Brain microvascular endothelial cell (primary cell): ENCODE data around the gene DPP10.
"Not testable (repeated sequence)": the region's sequence is repeated elsewhere in the genome, so short reads cannot be mapped to it uniquely, and the experiment has no call there.

Experiments used
- DNase-seq: peaks from one replicate; pipeline ENCODE4 v3.0.0-alpha.2; 2020
- H3K27ac ChIP-seq: fragments of 250-450 bp; sonication (Bioruptor Pico); 2 replicates; pipeline ENCODE4 v1.5.1; 2020; ENCODE audit warnings: mild to moderate bottlenecking, moderate library complexity
- H3K27me3 ChIP-seq: fragments of 250-450 bp; sonication (Bioruptor Pico); replicated peaks from 2 replicates; pipeline ENCODE4 v1.5.1; 2020; ENCODE audit warnings: mild to moderate bottlenecking
- H3K36me3 ChIP-seq: fragments of 250-450 bp; sonication (Bioruptor Pico); replicated peaks from 2 replicates; pipeline ENCODE4 v1.5.1; 2020; ENCODE audit warnings: mild to moderate bottlenecking
- H3K4me3 ChIP-seq: 2 replicates; pipeline ENCODE4 v1.5.1; 2011; ENCODE audit warnings: low read depth, mild to moderate bottlenecking, control low read depth, low read length, moderate library complexity
- in situ Hi-C: cut with HindIII; loops from 2 replicates; pipeline ENCODE4 v1.10.0; 2017; ENCODE audit warnings: low sequenced_read_pairs, low pct_ligation_motif_present
- TF ChIP-seq, protein P1 (sequence below): IDR thresholded peaks from 2 replicates; pipeline ENCODE4 v1.5.1; 2011; ENCODE audit warnings: low read depth, mild to moderate bottlenecking, moderate library complexity, low read length, control low read depth, inconsistent platforms; ENCODE audit errors: missing control alignments

DPP10 gene

DNA sequence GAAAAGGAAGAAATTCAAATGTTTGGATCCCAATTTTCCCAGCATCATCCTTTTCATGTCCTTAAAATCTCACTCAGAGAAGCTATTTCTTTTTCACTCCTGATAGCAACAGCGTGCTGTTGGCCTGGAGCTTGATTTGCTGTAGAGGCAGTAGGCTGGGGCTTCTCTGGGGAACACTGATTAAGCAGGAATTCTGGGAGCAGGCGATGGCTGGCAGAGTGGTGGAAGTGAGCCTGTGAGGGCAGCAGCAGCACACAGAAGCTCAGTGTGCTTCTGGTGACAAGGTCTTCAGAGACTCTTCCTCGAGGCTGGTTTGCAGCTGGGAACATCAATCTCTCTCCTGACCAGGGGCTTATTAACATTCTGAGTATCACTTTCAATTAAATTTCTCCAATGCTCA is 284.6 kb downstream of the DPP10 start:
- Histone ChIP-seq H3K4me3 (no peak overlapping the region), H3K36me3 (no peaks in the 10 kb centered on the region), H3K27me3 (no peaks in the 10 kb centered on the region), H3K27ac (no peak overlapping the region)
- in situ Hi-C loops, result no loop called here
- DNase-seq, result no peak
- TF ChIP-seq, protein P1, sequence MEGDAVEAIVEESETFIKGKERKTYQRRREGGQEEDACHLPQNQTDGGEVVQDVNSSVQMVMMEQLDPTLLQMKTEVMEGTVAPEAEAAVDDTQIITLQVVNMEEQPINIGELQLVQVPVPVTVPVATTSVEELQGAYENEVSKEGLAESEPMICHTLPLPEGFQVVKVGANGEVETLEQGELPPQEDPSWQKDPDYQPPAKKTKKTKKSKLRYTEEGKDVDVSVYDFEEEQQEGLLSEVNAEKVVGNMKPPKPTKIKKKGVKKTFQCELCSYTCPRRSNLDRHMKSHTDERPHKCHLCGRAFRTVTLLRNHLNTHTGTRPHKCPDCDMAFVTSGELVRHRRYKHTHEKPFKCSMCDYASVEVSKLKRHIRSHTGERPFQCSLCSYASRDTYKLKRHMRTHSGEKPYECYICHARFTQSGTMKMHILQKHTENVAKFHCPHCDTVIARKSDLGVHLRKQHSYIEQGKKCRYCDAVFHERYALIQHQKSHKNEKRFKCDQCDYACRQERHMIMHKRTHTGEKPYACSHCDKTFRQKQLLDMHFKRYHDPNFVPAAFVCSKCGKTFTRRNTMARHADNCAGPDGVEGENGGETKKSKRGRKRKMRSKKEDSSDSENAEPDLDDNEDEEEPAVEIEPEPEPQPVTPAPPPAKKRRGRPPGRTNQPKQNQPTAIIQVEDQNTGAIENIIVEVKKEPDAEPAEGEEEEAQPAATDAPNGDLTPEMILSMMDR, result no peak

DNA sequence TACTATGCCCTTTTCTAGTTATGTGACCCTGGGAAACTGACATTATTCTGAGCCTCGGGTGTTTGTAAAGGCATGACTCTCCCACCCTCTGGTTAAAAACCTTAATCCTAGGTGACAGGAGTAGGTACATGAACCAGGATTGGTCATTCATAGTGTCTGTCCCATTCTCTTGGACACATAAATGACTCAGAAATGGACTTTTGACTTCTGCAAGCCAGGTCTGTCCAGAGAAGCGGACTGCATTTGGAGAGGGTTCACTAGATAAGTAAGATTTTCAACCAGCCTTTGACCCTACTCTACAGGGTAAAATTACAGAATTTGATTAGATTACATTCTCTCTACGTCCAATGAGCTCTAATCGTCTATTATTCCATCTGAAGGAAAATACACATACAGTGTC is 285.9 kb downstream of the DPP10 start:
- H3K36me3 ChIP-seq, result no peaks in the 10 kb centered on the region
- H3K27me3 ChIP-seq, result no peaks in the 10 kb centered on the region
- DNase-seq, result no peak
- H3K4me3 ChIP-seq, result no peak overlapping the region
- TF ChIP-seq, protein P1, result no peak
- H3K27ac ChIP-seq, result no peak overlapping the region
- in situ Hi-C loops, result no loop called here

DNA sequence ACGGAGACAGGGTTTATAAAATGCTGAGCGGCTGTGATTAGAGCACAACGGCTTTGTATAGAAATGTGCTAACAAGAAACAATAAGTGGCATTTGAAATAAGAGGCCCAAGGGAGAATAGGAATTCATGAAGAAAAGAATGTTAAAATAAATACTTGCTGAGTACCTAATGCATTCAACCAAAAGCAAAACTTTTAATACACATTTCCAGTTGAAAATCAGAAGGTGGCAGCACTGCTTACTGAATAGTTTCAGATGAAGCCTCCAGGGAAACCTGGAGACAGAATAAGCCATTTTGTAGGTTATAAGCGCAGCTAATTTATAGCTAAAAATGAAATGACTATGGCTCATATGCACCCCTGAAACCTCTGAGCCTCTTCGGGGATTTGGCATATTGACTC is 286.6 kb downstream of the DPP10 start:
- DNase-seq, result no peak
- in situ Hi-C loops, result no loop called here
- TF ChIP-seq, protein P1, result no peak
- no peaks in the 10 kb centered on the region for H3K27me3 ChIP-seq
- no peak overlapping the region for H3K27ac ChIP-seq
- no peak overlapping the region for H3K4me3 ChIP-seq
- H3K36me3 ChIP-seq, result no peaks in the 10 kb centered on the region

DNA sequence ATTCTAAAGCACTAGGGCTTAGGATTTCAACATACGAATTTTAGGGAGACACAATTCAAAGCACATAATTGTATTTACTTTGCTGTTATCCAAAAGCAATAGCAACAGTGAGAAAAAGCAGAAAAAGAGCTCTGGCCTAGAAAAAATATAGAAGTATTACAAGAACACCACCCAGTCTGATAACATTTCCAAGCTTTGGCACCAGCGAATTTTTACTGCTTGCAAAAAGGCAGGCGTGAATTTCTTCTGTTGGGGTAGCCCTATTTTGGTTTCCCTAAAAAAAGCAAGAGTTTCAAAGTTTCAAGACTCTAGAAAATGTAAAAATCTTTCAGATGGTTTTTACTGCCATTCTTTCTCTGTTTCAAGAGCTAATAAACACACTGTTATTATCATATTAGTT is 292.7 kb downstream of the DPP10 start:
- DNase-seq, result no peak
- Histone ChIP-seq H3K4me3 (no peak overlapping the region), H3K27ac (no peak overlapping the region), H3K36me3 (no peaks in the 10 kb centered on the region), H3K27me3 (no peaks in the 10 kb centered on the region)
- in situ Hi-C loops, result no loop called here
- TF ChIP-seq, protein P1, result no peak

DNA sequence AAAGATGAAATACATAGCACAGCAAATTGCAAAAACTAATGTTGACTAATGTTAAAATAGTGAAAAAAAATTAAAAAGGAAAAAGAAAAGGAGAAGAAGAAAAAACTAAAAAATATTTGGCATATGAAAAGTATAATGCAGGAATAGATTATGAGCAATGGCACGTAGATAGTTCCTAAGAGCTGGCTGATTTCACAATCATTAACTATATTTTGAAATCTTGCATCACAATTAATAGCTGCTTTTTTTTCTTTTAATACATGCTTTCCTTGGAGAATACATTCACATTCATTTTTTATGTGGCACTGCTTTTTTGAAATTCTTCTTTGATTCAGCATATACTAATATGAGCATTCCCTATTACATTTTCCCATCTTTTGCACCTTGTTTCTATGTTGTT is 299.8 kb downstream of the DPP10 start:
- Histone ChIP-seq H3K27me3 (no peaks in the 10 kb centered on the region), H3K27ac (no peak overlapping the region), H3K4me3 (no peak overlapping the region), H3K36me3 (no peaks in the 10 kb centered on the region)
- TF ChIP-seq, protein P1, result no peak
- DNase-seq, result no peak
- in situ Hi-C loops, result no loop called here

DNA sequence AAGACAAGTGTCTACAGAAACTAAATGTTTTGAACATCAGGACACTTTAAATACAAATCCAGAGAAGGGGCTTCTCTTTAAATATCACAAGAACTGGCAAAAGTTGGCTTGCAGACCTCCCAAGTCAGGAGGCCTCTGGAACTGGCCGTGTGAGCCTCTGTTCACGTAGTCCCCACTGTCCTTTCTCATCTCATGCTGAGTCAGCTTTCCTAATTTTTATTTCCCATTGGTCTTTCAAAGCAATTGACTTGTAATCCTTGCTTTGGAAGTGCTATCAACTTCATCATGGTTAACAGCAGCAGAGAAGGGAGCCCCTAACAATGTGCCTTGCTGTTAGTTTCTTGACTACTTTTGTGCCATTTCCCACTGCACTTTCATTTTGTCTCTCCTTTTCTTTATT is 303.3 kb downstream of the DPP10 start:
- no peaks in the 10 kb centered on the region for H3K27me3 ChIP-seq
- H3K27ac ChIP-seq, result no peak overlapping the region
- H3K36me3 ChIP-seq, result no peaks in the 10 kb centered on the region
- in situ Hi-C loops, result no loop called here
- TF ChIP-seq, protein P1, result no peak
- no peak overlapping the region for H3K4me3 ChIP-seq
- no peak for DNase-seq

DNA sequence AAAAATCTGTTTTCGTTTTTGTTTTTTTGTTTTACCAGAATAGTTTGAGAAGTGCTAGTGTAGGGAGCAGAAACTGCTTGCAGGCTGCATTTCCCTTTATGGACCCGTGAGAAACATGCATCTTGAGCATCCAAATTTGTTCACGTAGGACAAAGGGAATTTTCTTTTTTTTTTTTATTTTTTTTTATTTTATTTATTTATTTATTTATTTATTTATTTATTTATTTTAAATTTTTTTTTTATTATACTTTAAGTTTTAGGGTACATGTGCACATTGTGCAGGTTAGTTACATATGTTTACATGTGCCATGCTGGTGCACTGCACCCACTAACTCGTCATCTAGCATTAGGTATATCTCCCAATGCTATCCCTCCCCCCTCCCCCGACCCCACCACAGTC is 305.7 kb downstream of the DPP10 start:
- H3K27ac ChIP-seq, DNase-seq, H3K27me3 ChIP-seq, H3K36me3 ChIP-seq, in situ Hi-C loops, H3K4me3 ChIP-seq: not testable (repeated sequence)
